ENCODE measurements around the gene ABCG4. TPM values are rescaled to one million over a fixed set of nuclear protein-coding genes. Genes with fewer than 3 reads are reported as not detected.

The ABCG4 gene
- total RNA-seq, 1 donor from 2014 or later: 1.8 TPM

DNA sequence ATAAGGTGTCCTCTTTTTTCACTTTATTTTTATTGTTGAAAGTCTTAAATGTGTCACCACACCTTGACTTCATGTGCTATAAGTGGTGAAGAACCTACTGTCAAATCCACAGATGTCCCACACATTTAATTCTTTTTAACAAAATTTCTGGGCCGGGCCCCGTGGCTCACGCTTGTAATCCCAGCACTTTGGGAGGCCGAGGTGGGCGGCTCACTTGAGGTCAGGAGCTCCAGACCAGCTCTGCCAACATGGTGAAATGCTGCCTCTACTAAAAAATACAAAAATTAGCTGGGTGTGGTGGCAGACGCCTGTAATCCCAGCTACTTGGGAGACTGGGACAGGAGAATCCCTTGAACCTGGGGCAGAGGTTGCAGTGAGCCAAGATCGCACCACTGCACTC, 60.3 kb downstream of the ABCG4 start:
- intact Hi-C loops (cut with micrococcal nuclease): no loop called here
- H3K9me3 ChIP-seq (replicated peaks): no peaks in the 10 kb centered on the region
- no peaks in the 10 kb centered on the region for H3K36me3 ChIP-seq
- H3K27ac ChIP-seq (replicated peaks): no peak overlapping the region
- TF ChIP-seq, protein P1, sequence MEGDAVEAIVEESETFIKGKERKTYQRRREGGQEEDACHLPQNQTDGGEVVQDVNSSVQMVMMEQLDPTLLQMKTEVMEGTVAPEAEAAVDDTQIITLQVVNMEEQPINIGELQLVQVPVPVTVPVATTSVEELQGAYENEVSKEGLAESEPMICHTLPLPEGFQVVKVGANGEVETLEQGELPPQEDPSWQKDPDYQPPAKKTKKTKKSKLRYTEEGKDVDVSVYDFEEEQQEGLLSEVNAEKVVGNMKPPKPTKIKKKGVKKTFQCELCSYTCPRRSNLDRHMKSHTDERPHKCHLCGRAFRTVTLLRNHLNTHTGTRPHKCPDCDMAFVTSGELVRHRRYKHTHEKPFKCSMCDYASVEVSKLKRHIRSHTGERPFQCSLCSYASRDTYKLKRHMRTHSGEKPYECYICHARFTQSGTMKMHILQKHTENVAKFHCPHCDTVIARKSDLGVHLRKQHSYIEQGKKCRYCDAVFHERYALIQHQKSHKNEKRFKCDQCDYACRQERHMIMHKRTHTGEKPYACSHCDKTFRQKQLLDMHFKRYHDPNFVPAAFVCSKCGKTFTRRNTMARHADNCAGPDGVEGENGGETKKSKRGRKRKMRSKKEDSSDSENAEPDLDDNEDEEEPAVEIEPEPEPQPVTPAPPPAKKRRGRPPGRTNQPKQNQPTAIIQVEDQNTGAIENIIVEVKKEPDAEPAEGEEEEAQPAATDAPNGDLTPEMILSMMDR (IDR thresholded peaks at IDR 0.05; ENCODE audit: borderline replicate concordance): no peak
- no peak overlapping the region for H3K4me3 ChIP-seq
- no peaks in the 10 kb centered on the region for H3K27me3 ChIP-seq (ENCODE audit: low read depth)
- no peak for DNase-seq
- H3K4me1 ChIP-seq: peaks cover 53% of the 10 kb centered on the region

- DNase-seq: no peak
- Histone ChIP-seq H3K27me3 (ENCODE audit: low read depth) (no peaks in the 10 kb centered on the region), H3K36me3 (no peaks in the 10 kb centered on the region), H3K9me3 (replicated peaks) (no peaks in the 10 kb centered on the region), H3K27ac (replicated peaks) (no peak overlapping the region), H3K4me1 (peaks cover 52% of the 10 kb centered on the region), H3K4me3 (no peak overlapping the region)
- TF ChIP-seq, protein P1 (IDR thresholded peaks at IDR 0.05; ENCODE audit: borderline replicate concordance): no peak
- intact Hi-C loops (cut with micrococcal nuclease): no loop called here
These were observed 61.2 kb downstream of the ABCG4 start for GRCh38 chr11:119210050-119210449.

Other genes with a start within 250 kb of the ABCG4 start
- 43.8 TPM for gene BCL9L, start 223.1 kb upstream of the ABCG4 start, total RNA-seq
- gene UPK2, start 192.8 kb upstream of the ABCG4 start, total RNA-seq: not detected
- not detected for gene FOXR1, start 177.3 kb upstream of the ABCG4 start, total RNA-seq
- 9.7 TPM for gene CENATAC, start 150.9 kb upstream of the ABCG4 start, total RNA-seq
- gene RPS25, start 130.7 kb upstream of the ABCG4 start, total RNA-seq: 767 TPM
- gene TRAPPC4, start 130.3 kb upstream of the ABCG4 start, total RNA-seq: 32.7 TPM
- gene SLC37A4, start 118.2 kb upstream of the ABCG4 start, total RNA-seq: 5.4 TPM
- 71.8 TPM for gene HYOU1, start 91.8 kb upstream of the ABCG4 start, total RNA-seq
- gene VPS11, start 81.2 kb upstream of the ABCG4 start, total RNA-seq: 22.0 TPM
- gene HMBS, start 64.2 kb upstream of the ABCG4 start, total RNA-seq: 25.2 TPM
- 15.4 TPM for gene DPAGT1, start 47.2 kb upstream of the ABCG4 start, total RNA-seq
- gene C2CD2L, start 41.7 kb upstream of the ABCG4 start, total RNA-seq: 10.8 TPM
- gene HINFP, start 27.5 kb upstream of the ABCG4 start, total RNA-seq: 13.9 TPM
- gene NLRX1, start 19.7 kb downstream of the ABCG4 start, total RNA-seq: 32.2 TPM
- not detected for gene NHERF4, start 36.4 kb downstream of the ABCG4 start, total RNA-seq
- gene CBL, start 57.3 kb downstream of the ABCG4 start, total RNA-seq: 7.0 TPM
- gene MCAM, start 168.1 kb downstream of the ABCG4 start, total RNA-seq: 59.2 TPM
- 14.0 TPM for gene RNF26, start 185.5 kb downstream of the ABCG4 start, total RNA-seq
- gene C1QTNF5, start 191.8 kb downstream of the ABCG4 start, total RNA-seq: 14.4 TPM
- gene MFRP, start 197.7 kb downstream of the ABCG4 start, total RNA-seq: not detected
- gene USP2, start 232.6 kb downstream of the ABCG4 start, total RNA-seq: 135 TPM